Renal cortical epithelial cell (primary cell): Measurements from ENCODE around the gene LRRN4. TPM values are rescaled to one million over a fixed set of nuclear protein-coding genes. Genes with fewer than 3 reads are reported as not detected.
A peak's percentile ranks its signal among the peaks of the same experiment; 100 is the strongest.

Source experiments
- DNase-seq: peaks from one replicate; pipeline ENCODE4 v3.0.0-alpha.2; 2011; ENCODE audit warnings: low read depth
- total RNA-seq: library from RNA; depleted of rRNA; stranded (reverse); fragments of >200 nt; gene quantifications from 2 replicates; pipeline ENCODE4 v1.2.3, GENCODE V29; 2014

The LRRN4 gene
- total RNA-seq, result 81.4 and 113 TPM in 2 replicates

GRCh38 chr20:6053776-6054688 lies at the start of gene LRRN4:
Gene LRRN4 (minus strand): TSS chr20:6054060. CDS start chr20:6052799, 1,261 bp downstream.
- peak; percentile 95 for DNase-seq

- DNase-seq, result no peak
Measured at GRCh38 chr20:6103301-6103700, 49.4 kb upstream of the LRRN4 start.

- DNase-seq, result no peak
Measured at GRCh38 chr20:6101346-6101745, 47.5 kb upstream of the LRRN4 start.

- DNase-seq, result no peak
Measured at GRCh38 chr20:6100246-6100645, 46.4 kb upstream of the LRRN4 start.

GRCh38 chr20:6099819-6100218 lies 46.0 kb upstream of the LRRN4 start:
- DNase-seq, result no peak

GRCh38 chr20:6095409-6095808 lies 41.5 kb upstream of the LRRN4 start:
- no peak for DNase-seq

GRCh38 chr20:6094565-6094964 lies 40.7 kb upstream of the LRRN4 start:
- no peak for DNase-seq

GRCh38 chr20:6094063-6094462 lies 40.2 kb upstream of the LRRN4 start:
- DNase-seq, result no peak

- no peak for DNase-seq
Measured at GRCh38 chr20:6091661-6092060, 37.8 kb upstream of the LRRN4 start.

- DNase-seq, result no peak
Measured at GRCh38 chr20:6086868-6087267, 33.0 kb upstream of the LRRN4 start.

- DNase-seq, result no peak
Measured at GRCh38 chr20:6083926-6084325, 30.1 kb upstream of the LRRN4 start.

GRCh38 chr20:6081236-6081635 lies 27.4 kb upstream of the LRRN4 start:
- peak; percentile 61 for DNase-seq

- no peak for DNase-seq
Measured at GRCh38 chr20:6079016-6079415, 25.2 kb upstream of the LRRN4 start.

- DNase-seq, result no peak
Measured at GRCh38 chr20:6075428-6076219, 21.8 kb upstream of the LRRN4 start.

GRCh38 chr20:6074784-6075183 lies 20.9 kb upstream of the LRRN4 start:
- no peak for DNase-seq

- DNase-seq, result peak; percentile 54
Measured at GRCh38 chr20:6074145-6074561, 20.3 kb upstream of the LRRN4 start.

GRCh38 chr20:6070829-6071695 lies 17.2 kb upstream of the LRRN4 start:
- peak; percentile 13 for DNase-seq

GRCh38 chr20:6069669-6070068 lies 15.8 kb upstream of the LRRN4 start:
- peak; percentile 13 for DNase-seq

- DNase-seq, result no peak
Measured at GRCh38 chr20:6067763-6068318, 14.0 kb upstream of the LRRN4 start.

- no peak for DNase-seq
Measured at GRCh38 chr20:6066582-6066981, 12.7 kb upstream of the LRRN4 start.

GRCh38 chr20:6061544-6061943 lies 7.7 kb upstream of the LRRN4 start:
- no peak for DNase-seq
